Uterus (tissue), 4 donors: Measurements from ENCODE around the gene RABGAP1. TPM values are rescaled to one million over a fixed set of nuclear protein-coding genes. Genes with fewer than 3 reads are reported as not detected.

Experiments used
- DNase-seq, 2 donors: peaks; one replicate each; pipeline ENCODE4 v3.0.0-alpha.2; 2019 to 2020
- H3K27ac ChIP-seq, 2 donors: fragments of 200-600 bp; sonication (generic); 1 replicate in 1 of 2; 2 replicates in 1 of 2; pipeline ENCODE4 v1.5.1; 2016 to 2018
- H3K27me3 ChIP-seq, 2 donors: fragments of 200-600 bp; sonication (generic); one replicate each; pipeline ENCODE4 v1.5.1; 2018 to 2019; ENCODE audit warnings: control low read depth in 1 of 2
- H3K36me3 ChIP-seq, 2 donors: fragments of 200-600 bp; sonication (generic); one replicate each; pipeline ENCODE4 v1.5.1; 2019; ENCODE audit warnings: control low read depth in 1 of 2
- H3K4me1 ChIP-seq, 2 donors: fragments of 200-600 bp; sonication (generic); one replicate each; pipeline ENCODE4 v1.5.1; 2018 to 2019; ENCODE audit warnings: control low read depth in 1 of 2
- H3K4me3 ChIP-seq, 2 donors: fragments of 200-600 bp; sonication (generic); 1 replicate in 1 of 2; 2 replicates in 1 of 2; pipeline ENCODE4 v1.5.1; 2018 to 2019; ENCODE audit warnings: mild to moderate bottlenecking in 1 of 2
- H3K9me3 ChIP-seq, 2 donors: fragments of 200-600 bp; sonication (generic); one replicate each; pipeline ENCODE4 v1.5.1; 2019; ENCODE audit warnings: control low read depth in 1 of 2
- CTCF ChIP-seq, 4 experiments: fragments of 200-600 bp in 2 of 4; fragments of 450-650 bp in 2 of 4; sonication (generic) in 2 of 4; IDR thresholded peaks; one replicate each; pipeline ENCODE4 v1.5.1; 2016 to 2019; ENCODE audit warnings: antibody characterized with exemption in 4 of 4, mild to moderate bottlenecking in 2 of 4, moderate library complexity in 1 of 4
- POLR2A ChIP-seq, 2 donors: fragments of 450-650 bp; IDR thresholded peaks; one replicate each; pipeline ENCODE4 v1.6.1; 2016; ENCODE audit warnings: antibody characterized with exemption in 2 of 2, mild to moderate bottlenecking in 1 of 2, moderate library complexity in 1 of 2
- intact Hi-C: fragments of 100-400 bp; cut with DNase I; formaldehyde crosslinking; loops from one replicate; pipeline ENCODE4 v1.15.1; 2023; ENCODE audit warnings: low total_unique reads
- total RNA-seq, 4 donors: library from RNA; depleted of rRNA in 3 of 4; stranded (reverse); fragments of >200 nt in 3 of 4; gene quantifications; one replicate each; pipeline versions ENCODE4 v1.1.0 to v1.2.4, GENCODE V29; 2014 to 2023
- donor health status: DM: yes; HTN: yes; CAD: no.

RABGAP1 gene
- total RNA-seq, 4 donors from 2014 or later = 81.2 to 107 (median 91.0) TPM

GRCh38 chr9:123121457-123121856 lies 180.6 kb downstream of the RABGAP1 start:
- no peak for DNase-seq
- TF ChIP-seq CTCF (IDR thresholded peaks at IDR 0.05) = no peak
- TF ChIP-seq POLR2A (IDR thresholded peaks at IDR 0.05) = no peak
- no peak overlapping the region for H3K27ac ChIP-seq
- no peaks in the 10 kb centered on the region for H3K9me3 ChIP-seq
- no peak overlapping the region for H3K4me3 ChIP-seq
- H3K36me3 ChIP-seq = no peaks in the 10 kb centered on the region
- H3K4me1 ChIP-seq = no peaks in the 10 kb centered on the region
- no peaks in the 10 kb centered on the region for H3K27me3 ChIP-seq
- intact Hi-C loops = no loop called here

GRCh38 chr9:123127512-123128075 lies 186.8 kb downstream of the RABGAP1 start:
- Histone ChIP-seq H3K4me3 (no peak overlapping the region), H3K9me3 (no peaks in the 10 kb centered on the region), H3K4me1 (no peaks in the 10 kb centered on the region), H3K27me3 (no peaks in the 10 kb centered on the region), H3K27ac (no peak overlapping the region), H3K36me3 (no peaks in the 10 kb centered on the region)
- intact Hi-C loops = no loop called here
- no peak for TF ChIP-seq POLR2A (IDR thresholded peaks at IDR 0.05)
- no peak for TF ChIP-seq CTCF (IDR thresholded peaks at IDR 0.05)
- DNase-seq = no peak

DNA sequence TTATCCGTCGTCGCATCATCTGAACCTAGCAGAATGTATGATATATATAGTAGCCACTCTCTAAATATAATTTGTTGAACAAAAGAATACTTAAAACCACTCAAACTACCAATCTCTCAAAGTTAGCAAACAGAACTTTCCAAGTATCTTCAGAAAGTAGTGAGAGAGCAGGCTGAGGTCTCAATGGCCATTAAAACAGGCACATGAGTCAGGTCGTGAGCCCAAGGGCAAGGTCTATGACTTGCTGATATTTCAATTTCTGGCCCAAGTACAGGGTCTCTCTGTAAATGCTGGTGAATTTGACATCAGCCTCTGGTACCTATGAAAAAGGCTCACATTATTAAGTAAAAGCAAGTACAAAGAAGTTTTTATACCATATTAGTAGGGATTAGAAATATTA lies 187.8 kb downstream of the RABGAP1 start:
- H3K4me3 ChIP-seq = no peak overlapping the region
- TF ChIP-seq POLR2A (IDR thresholded peaks at IDR 0.05) (no peak), CTCF (IDR thresholded peaks at IDR 0.05) (no peak)
- intact Hi-C loops = no loop called here
- H3K36me3 ChIP-seq = no peaks in the 10 kb centered on the region
- no peak for DNase-seq
- no peak overlapping the region for H3K27ac ChIP-seq
- no peaks in the 10 kb centered on the region for H3K27me3 ChIP-seq
- no peaks in the 10 kb centered on the region for H3K9me3 ChIP-seq
- no peaks in the 10 kb centered on the region for H3K4me1 ChIP-seq

DNA sequence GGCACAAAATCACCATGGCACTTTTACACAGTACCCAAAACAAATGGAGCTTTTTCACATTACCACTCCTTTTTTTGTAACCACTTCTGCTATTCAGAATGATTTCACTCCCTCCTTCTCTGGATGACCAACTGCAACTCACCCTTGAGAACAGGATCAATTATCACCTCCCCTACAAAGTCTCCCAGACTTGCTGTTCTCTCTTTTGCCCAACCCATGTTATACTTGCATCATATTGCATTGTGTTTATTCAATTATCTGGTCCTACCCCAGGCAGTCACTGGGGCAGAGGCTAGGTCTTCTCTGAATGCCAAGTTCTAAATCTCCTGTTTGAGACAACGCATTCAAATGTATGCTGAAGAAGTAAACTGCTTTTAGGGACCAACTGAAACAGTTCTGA lies 188.6 kb downstream of the RABGAP1 start:
- no peak for TF ChIP-seq POLR2A (IDR thresholded peaks at IDR 0.05)
- TF ChIP-seq CTCF (IDR thresholded peaks at IDR 0.05) = no peak

GRCh38 chr9:123131258-123131657 lies 190.4 kb downstream of the RABGAP1 start:
- H3K36me3 ChIP-seq = no peaks in the 10 kb centered on the region
- intact Hi-C loops = no loop called here
- no peak for DNase-seq
- H3K27me3 ChIP-seq = no peaks in the 10 kb centered on the region
- no peak overlapping the region for H3K27ac ChIP-seq
- no peak for TF ChIP-seq CTCF (IDR thresholded peaks at IDR 0.05)
- TF ChIP-seq POLR2A (IDR thresholded peaks at IDR 0.05) = no peak
- no peaks in the 10 kb centered on the region for H3K9me3 ChIP-seq
- H3K4me3 ChIP-seq = no peak overlapping the region
- no peaks in the 10 kb centered on the region for H3K4me1 ChIP-seq

More for the DNA sequence above, 188.6 kb downstream of the RABGAP1 start:
- Histone ChIP-seq H3K36me3 (no peaks in the 10 kb centered on the region), H3K9me3 (no peaks in the 10 kb centered on the region), H3K4me3 (no peak overlapping the region), H3K27me3 (no peaks in the 10 kb centered on the region), H3K4me1 (no peaks in the 10 kb centered on the region), H3K27ac (no peak overlapping the region)
- intact Hi-C loops = no loop called here
- no peak for DNase-seq
